GM12874 (cell line): Measurements from ENCODE around the gene ITGAD.

Source experiments
- TF ChIP-seq, protein P1 (sequence below): IDR thresholded peaks from 2 replicates; pipeline ENCODE4 v1.5.1; 2011; ENCODE audit warnings: low read depth, mild to moderate bottlenecking, control low read depth, low read length, moderate library complexity; ENCODE audit not compliant: insufficient read depth

The ITGAD gene

DNA sequence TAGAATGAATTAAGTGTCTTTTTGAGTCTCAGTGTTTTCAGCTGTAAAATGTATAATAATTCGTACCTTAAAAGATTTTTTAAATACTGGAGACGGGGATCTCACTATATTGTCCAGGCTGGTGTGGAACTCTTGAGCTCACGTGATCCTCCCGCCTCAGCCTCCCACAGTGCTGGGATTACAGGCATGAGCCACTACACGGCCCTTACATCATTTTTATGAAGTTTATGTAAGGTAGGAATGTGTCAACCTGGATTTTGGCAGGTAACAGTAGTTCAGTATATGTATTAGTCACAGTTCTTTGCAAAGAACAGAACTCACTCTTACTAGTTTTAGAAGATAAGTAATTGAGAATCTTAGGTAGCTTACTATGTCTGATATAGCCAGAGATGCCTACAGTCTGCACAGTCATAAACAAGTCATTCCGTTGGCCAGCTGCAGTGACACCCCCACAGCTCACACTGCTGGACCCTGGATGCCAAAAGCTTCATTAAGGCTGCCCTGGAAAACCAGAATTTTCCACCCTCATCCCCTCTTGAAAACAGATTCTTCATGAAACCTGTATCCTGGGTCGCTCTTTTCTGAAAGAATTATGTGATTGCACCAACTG, 35.6 kb downstream of the ITGAD start:
- TF ChIP-seq, protein P1, sequence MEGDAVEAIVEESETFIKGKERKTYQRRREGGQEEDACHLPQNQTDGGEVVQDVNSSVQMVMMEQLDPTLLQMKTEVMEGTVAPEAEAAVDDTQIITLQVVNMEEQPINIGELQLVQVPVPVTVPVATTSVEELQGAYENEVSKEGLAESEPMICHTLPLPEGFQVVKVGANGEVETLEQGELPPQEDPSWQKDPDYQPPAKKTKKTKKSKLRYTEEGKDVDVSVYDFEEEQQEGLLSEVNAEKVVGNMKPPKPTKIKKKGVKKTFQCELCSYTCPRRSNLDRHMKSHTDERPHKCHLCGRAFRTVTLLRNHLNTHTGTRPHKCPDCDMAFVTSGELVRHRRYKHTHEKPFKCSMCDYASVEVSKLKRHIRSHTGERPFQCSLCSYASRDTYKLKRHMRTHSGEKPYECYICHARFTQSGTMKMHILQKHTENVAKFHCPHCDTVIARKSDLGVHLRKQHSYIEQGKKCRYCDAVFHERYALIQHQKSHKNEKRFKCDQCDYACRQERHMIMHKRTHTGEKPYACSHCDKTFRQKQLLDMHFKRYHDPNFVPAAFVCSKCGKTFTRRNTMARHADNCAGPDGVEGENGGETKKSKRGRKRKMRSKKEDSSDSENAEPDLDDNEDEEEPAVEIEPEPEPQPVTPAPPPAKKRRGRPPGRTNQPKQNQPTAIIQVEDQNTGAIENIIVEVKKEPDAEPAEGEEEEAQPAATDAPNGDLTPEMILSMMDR: no peak

DNA sequence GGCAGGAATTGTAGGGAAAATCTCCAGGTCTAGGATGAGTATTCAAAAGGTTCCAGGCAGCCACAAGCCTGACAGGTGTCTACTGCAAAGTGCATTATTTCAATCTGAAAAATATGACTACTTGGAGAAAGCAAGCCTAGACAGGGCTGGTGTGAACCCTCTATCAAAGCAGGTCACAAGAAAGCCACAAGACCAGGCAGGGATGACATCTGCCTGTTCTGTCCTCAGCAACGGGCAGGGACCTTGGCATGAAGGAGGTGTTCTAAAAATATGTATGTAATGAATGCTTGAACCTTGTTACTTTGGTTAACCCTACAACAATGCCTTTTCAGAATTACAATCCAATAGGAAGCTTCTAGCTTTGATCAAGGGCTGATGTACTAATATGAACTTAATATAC, 36.2 kb downstream of the ITGAD start:
- TF ChIP-seq, protein P1: no peak

DNA sequence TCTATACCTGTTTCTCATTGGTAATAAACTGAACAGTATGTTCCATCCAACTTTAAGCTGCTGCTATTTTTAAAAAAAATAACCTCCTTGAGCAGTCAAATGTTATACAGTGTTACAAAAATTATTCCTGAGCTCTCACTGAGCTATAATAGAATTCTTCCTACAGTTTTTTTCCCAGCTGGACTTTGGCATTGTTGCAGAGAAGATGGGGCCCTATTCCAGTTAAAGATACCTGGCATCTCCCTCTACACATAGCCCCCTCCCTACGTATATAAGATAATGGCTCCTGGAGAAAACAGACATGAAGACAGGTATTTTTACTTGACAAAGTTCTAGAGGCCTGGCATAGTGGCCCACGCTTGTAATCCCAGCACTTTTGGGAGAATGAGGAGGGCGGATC, 36.7 kb downstream of the ITGAD start:
- TF ChIP-seq, protein P1: no peak

DNA sequence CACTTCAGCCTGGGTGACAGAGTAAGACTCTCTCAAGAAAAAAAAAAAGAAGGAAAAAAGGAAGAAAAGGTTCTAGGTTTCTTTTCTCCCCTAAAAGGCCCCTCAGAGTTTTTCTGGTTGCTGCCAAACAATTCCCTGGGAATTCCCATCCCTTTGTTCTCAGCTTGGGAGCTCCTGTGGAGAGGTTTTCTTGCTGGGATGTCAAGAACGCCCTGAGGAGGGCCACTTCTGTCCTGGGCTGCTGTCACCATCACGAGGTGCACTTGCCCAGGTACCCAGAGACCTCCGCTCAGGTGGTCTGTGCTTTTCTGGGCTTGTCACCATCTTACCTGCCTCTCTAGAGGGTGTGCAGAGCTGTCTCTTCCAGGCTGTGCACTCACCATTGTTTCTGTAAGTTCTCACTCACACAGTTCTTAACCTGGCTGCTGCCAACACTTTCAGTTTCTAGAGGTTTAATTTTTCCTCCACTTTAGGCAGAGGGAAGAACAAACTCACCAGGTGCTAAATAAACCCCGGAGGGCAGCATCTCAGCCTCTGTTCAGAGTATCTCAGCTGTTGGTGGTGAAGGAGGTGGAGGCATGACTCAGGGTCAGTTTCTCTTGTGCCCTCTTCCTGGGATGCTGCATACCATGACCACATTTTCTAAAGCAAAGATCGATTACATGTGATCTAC, 37.4 kb downstream of the ITGAD start:
- TF ChIP-seq, protein P1: no peak

DNA sequence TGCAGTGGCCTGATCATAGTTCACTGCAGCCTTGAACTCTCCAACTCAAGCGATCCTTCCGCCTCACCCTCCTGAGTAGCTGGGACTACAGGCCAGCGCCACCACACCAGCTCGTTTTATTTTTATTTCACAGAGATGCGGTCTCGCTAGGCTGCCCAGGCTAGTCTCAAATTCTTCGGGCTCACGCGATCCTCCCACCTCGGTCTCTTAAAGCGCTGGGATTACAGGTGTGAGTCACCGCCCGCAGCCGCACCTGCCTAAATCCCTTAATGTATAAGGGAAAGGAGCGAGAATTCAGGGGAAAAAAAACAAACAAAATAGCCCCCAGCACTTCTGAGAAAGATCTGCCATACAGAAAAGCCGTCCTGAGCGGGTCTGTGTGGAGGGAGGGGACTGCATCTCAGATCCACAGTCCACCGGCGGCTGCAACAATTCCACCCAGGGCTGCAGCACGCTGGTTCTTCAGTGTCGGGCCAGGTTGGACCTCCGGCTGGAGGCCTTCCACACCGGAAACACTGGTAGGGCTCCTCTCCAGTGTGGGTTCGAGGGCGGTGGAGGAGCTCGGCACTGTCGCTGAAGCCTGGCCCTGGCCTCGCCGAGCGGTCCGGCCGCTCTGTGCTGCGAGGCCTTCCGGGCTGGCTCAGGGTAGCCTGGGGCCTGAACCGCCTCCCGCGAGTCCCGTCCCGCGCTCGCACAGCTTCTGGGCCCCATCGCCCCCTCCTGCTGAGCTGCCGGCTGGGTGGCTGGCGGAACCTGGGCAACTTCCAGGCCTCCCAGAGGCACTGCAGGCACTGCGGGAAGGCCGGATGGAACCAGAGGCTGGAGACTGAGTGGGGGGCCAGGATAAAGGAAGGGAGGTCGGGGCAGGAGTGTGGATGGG, 42.4 kb downstream of the ITGAD start:
- TF ChIP-seq, protein P1: no peak

DNA sequence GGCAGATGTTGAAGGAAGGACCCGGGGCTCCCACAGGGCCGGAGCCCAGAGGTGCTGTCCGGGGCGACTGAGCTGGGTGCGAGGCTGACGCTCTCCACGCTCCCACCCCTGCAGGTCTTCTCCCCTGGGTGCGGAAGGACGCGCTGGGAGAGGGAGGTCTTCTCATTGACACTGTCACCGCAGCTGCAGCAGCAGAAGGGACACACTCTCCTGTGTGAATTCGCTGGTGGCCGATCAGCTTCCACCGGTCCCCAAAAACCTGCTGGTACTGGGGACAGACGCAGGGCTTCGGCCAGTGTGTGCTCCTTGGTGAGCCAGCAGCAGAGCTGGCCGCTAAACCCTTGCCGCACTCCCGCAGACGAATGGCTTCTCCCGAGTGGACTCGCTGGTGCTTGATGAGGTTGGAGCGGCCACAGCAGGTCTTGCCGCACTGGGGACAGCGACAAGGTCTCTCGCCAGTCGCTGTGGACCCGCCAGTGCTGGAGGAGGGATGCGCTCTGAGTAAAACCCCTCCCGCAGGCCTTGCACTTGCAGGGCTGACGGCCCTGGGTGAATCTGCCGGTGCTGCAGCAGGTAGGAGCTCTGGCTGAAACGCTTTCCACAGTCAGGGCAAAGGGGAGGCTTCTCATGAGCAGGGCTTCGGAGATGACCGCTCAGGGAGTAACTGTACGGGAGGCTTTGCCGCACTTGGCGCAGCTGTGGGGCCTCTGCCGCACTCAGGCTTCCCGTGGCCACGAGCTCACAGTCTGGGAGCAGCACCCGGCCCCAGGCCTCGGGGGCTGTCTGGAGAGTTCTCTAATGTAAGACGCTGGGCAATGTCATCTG, 43.3 kb downstream of the ITGAD start:
- TF ChIP-seq, protein P1: no peak

DNA sequence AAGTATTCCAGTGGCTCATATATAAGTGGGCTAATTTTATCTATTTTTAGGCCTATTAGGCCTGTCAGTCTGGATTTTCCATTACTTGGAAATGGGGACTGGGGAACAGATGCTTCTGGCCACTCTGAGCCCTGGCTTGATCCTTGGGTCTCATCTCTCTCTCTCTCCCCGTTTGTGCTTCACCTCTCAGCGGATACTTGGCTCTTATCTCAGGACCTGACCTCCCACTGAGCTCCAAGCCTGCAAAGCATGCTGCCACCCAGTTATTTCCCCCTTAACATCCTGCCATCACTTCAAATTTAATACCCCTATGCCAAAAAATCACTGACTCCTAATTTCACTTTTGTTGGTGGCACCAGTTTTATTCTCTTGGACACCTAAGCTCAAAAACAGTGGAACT, 45.3 kb downstream of the ITGAD start:
- TF ChIP-seq, protein P1: no peak
